Frontal cortex (tissue), 4 donors: ENCODE data around the gene SEC16A. TPM values are rescaled to one million over a fixed set of nuclear protein-coding genes. Genes with fewer than 3 reads are reported as not detected.

Experiments
- DNase-seq, 2 donors: peaks; one replicate each; pipeline ENCODE4 v3.0.0; 2012; ENCODE audit warnings: low spot score in 2 of 2
- FAIRE-seq: peaks from 2 replicates; lab custom pipeline; 2012; peaks lifted over from hg19 to GRCh38; lab: Jason Lieb, UNC
- total RNA-seq: library from RNA; depleted of rRNA; stranded (reverse); fragments of >200 nt; gene quantifications from one replicate; pipeline ENCODE4 v1.2.3, GENCODE V29; 2014
- donor health status: control.
- donor health status: control.
- donor health status: control.

SEC16A gene
- total RNA-seq, result 9.0 TPM

- peak; percentile 96 to 98 for DNase-seq
- FAIRE-seq, result no peak
These were observed at the start of gene SEC16A for GRCh38 chr9:136482793-136483588. Gene SEC16A (minus strand): TSS chr9:136483040. CDS start chr9:136477615, 5,425 bp downstream.

DNA sequence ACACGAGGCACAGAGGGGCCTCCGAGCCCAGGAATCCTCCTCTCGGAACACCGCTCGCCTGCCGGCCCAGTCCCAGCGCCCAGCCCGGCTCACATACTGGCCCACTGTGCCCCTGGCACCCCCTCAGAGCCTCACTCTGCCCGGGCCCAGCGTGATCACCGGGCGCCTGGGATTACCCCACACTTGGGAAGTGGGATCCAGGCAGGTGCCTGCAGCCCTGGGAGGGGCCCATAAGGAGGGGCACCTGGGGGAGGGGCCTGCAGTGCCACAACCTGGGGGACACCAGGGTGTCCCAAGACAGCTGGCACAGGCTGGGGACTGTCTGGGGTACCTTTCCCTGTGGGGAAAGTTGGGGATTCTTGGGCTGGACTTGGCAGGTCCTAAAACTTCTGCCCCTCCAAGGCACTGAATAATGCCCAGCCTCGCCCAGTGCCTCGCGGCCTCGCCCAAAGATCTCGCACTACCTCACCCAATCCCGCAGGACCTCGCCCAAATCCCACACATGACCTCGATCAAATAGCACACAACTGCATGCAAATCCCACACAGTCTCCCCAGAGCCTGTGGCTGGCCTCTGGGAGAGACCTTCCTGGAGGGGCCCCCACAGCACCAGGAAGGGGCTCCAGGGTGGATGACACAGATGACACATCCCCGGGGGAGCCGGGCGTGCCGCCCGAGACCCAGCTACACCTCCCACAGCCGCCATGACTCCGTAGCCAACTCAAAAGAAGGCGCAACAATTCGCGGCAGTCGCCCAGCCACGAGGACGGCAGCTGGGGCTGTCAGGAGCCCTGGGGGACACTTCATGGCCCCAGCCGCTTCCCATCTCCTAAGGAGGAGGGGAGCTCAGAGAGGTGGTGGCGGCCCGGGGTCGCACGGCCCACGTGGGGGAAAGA is 49.3 kb upstream of the SEC16A start:
- DNase-seq, result no peak
- FAIRE-seq, result no peak

GRCh38 chr9:136531186-136531903 is 48.5 kb upstream of the SEC16A start:
- no peak for FAIRE-seq
- no peak for DNase-seq

DNA sequence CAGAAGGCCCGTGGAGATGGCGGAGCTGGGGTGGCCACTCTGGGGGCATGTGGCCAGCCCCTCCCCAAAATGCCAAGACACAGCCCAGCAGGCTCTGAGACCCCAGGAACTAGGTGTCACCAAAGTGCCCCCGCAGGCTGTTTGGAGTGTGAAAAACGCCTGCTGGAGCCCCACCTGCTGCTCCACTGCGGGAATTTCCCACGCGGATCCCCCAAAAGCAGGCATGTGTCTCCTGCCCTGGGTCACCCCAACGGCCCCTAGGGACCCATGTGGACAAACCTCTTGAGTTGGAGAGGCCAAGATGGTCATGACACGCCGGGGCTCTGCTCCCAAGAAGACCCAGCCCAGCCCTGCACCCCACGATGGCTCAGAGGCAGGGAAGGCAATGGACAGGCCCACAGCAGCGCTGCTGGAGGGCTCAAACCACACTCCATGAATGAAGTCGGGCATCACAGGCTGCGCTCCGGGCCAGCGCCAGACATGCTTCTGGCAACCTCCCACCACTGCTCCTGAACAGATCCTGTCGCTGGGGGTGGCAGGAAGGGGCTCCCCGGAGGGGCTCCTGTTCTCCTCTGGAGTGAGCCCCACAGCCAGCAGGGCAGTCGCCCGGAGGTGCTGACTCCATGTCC is 47.7 kb upstream of the SEC16A start:
- no peak for DNase-seq
- no peak for FAIRE-seq

DNA sequence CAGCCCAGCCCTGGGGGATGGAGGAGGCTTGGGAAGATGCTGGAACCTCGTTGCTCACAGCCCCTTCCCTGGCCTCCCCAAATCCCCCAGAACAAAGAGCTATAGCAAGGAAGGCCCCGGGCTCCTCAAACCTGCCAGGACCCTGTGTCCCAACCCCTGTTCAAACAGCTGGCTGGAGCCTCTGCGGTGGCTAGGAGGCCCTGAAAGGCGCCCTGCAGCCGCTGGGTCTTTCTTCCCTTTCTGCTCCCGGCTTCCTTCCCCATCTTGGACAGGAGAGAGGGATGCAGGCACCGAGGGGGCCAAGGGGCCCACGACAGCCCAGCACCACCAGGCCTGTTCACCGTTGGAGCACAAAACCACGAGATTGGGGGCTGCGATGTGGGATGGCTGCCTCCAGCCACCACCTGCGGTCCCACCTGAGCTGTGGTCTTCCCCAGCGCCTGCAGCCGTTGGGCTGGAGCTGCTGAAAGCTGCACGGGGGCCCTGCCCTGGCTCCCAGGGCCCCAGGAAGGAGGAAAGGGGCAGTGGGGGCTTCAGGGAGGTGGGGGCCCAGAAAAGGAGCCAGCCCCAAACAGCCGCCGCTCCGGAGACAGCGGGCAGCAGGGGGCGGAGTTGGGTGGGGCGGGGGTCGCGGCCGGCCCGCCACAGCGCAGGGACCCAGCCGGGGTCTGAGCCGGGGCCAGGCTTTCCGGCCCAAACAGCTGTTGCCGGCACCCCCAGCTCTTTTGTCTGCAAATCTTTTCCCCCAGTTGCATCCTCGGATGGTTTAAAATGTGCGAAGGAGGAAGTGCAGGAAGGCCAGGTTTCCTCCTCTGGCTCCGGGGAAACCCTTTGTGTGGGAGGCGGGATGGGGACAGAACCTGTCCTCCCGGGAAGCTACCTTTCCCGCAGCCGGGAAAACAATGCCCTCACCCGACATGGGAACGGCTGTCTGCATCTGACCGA is 46.9 kb upstream of the SEC16A start:
- DNase-seq, result no peak

GRCh38 chr9:136528716-136529341 is 46.0 kb upstream of the SEC16A start:
- no peak for FAIRE-seq

More for the DNA sequence above, 46.9 kb upstream of the SEC16A start:
- FAIRE-seq, result no peak

DNA sequence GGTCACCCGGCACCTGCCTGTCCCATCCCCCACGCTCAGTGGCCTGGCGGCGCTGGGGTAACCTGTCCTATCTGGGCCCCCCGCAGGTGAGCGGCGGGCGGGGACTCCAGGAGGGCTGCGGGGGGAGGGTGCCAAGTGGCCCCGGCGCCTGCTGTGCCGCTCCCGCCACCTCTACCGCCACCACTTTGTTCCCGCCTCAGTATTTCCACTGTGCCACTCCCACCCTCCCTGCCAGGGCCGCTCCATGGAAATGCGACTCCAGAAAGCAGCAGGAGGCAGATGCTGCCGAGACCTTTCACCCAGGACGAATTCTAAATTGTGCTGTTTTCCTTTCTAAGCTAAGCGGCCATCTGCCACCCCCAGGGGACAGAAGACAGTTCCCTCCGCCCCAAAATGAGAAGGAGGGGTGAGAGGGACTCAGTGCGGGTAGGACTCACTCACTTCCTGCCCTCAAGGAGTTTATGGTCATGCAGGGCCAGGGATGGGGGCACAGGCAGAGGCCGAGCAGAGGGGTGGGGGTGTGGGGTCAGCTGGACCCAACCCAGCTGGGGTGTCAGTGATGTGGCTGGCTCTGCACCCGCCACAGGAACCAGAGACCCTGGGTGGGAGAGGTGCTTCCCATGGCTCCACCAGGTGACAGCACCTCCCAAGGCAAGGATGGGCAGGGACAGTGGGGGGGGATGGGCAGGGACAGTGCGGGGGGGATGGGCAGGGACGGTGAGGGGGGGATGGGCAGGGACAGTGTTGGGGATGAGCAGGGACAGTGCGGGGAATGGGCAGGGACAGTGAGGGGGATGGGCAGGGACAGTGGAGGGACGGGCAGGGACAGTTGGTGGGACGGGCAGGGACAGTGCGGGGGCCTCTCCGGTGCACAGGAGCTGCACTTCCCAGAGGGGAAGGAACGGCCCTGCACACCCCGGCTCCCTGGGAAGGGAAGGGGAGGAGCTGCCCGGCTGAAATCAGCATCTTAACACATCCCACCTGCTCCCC is 45.2 kb upstream of the SEC16A start:
- no peak for FAIRE-seq
- no peak for DNase-seq

More at GRCh38 chr9:136528716-136529341, 46.0 kb upstream of the SEC16A start:
- DNase-seq, result no peak

DNA sequence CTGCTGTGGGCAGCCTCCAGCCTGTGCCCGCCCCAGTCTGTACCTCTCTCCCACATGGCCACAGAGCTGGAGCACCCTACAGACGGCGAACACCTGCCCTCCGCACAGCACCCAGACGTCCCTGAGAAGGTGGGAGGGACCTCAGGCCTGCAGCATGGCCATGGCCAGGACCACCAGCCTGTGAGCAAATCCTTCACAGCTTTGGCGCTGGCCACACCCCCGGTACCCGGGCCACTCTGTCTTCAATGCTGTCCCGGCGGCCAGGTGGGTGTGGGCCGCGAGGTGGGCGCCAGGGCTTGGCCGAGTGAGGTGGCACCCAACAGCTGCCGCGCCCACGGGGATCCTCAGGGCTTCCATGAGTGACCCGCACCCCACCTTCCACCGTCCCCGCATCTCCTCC is 44.3 kb upstream of the SEC16A start:
- DNase-seq, result no peak
- FAIRE-seq, result no peak

DNA sequence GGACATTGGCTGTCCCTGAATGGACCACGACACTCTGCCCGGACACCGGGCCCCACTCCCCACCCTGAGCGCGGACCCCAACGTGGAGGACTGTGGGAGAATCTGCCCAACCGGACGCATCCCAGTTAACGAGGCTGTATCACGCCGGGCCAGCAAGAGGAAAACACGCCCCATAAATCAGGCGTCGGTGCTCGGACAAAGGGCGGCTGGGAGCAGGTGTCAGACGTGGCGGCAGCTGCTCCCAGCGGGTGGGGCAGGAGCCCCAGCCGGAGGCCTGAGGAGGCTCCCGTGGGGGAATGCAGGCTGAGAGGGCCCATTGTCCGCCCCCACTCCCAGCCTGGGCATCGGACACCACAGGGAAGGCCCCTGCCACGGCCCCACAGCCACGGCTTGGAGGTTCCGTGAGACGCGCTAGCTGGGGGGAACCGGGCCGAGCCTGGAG is 43.8 kb upstream of the SEC16A start:
- DNase-seq, result peak; percentile 70 to 86

DNA sequence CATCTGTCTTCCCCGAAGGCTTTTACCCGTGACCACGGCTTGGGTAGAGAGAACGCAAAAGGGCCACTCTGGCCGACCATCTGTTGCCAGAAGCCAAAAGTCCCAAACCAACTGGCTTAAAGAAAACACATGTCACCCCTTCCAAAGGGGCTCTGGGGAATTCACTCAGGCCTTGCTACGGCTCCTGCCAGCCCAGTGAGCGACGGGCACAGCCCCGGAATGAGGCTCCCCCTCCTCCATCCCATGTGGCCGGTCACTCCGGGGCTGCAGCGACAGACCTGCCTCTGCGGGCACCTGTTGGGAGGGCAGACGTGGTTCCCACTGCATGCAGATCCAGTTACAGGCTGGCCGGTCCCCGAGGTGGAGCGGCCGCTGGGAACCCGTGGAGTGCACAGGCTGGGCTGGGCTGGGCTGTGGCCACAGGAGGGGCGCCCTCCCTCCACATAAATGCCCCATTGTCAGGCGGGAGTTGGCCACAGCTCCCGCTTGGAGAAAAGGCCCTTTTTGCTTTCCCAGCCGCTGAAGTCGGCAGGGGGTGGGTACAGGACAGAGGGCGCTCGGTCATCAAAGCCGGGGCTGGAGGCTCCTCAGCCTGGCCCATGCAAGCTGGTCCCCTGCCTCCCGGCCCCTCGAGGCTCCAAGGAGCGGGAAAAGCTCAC is 43.1 kb upstream of the SEC16A start:
- peak; percentile 78 to 91 for DNase-seq
- FAIRE-seq, result no peak

More for the DNA sequence above, 43.8 kb upstream of the SEC16A start:
- FAIRE-seq, result no peak

- FAIRE-seq (no peak), DNase-seq (no peak)
These were observed 42.4 kb upstream of the SEC16A start for GRCh38 chr9:136525207-136525606.

- DNase-seq, result no peak
- no peak for FAIRE-seq
These were observed 39.7 kb upstream of the SEC16A start for GRCh38 chr9:136522314-136523237.

DNA sequence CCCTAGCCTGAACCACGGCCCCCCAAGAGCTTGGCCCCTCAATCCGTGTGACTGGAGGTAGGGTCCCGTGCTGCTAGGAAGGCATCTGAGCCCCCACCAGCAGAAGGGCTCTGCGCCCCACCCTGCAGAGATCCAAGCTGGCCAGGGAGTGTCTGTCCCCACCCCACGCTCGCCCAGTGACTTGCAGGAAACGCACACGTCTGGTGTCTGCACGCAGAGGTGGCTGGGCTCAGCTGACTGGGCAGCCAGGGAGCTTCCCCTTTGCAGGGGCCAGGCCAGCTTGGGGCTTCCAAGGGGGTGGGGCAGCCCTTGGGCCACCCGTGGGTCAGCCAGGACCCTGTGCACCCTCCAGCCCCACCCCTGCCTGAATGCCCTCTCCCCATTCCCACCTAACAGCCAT is 38.7 kb upstream of the SEC16A start:
- FAIRE-seq (no peak), DNase-seq (no peak)

DNA sequence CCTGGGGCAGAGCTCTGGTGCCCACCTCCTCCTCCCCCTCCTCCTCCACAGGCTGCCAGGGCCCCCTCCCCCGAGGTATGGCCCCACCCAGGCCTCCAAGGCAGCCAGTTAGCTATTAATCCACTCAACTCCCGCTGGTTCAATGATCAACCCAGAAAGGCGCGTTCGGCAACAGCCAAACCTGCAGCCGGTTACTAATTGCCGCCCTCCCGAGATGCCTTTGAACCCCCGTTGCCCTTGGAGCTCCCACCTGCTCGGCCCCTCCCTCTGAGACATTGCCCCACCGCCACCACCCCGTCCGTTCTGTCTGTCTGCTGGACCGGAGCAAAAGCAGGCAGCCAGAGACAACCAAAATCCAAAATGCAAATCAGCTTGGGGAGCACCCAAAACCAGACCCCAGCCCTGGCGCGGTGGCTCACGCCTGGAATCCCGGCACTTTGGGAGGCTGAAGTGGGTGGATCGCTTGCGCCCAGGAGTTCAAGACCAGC is 37.3 kb upstream of the SEC16A start:
- DNase-seq (no peak), FAIRE-seq (no peak)
